SK-N-SH (cell line): ENCODE measurements around the gene TXNDC12. TPM values are rescaled to one million over a fixed set of nuclear protein-coding genes. Genes with fewer than 3 reads are reported as not detected.
A peak's percentile ranks its signal among the peaks of the same experiment; 100 is the strongest.

ENCODE experiments used
- CTCF ChIA-PET: fragments of 300-600, 350-600 bp; formaldehyde crosslinking; extraction: SDS; loops from one replicate; lab custom pipeline; 2021; lab: Yijun Ruan, JAX
- POLR2A ChIA-PET: fragments of 350-600 bp; sonication (Branson Sonifier 250); formaldehyde crosslinking; extraction: SDS; loops from one replicate; lab custom pipeline; 2020; ENCODE audit warnings: antibody characterized with exemption, inconsistent platforms; lab: Yijun Ruan, JAX
- DNase-seq: peaks from one replicate; pipeline ENCODE4 v3.0.0; 2012
- H2AFZ ChIP-seq: fragments of 200-600 bp; sonication (generic); 2 replicates; pipeline ENCODE4 v1.8.1; 2016; ENCODE audit warnings: antibody characterized with exemption, mild to moderate bottlenecking, low read depth
- H3F3A ChIP-seq: fragments of 200-600 bp; sonication (generic); replicated peaks from 2 replicates; pipeline ENCODE3; 2016; ENCODE audit warnings: antibody characterized with exemption, mild to moderate bottlenecking; ENCODE audit not compliant: insufficient read depth
- H3K27ac ChIP-seq, 2 experiments: fragments of 200-500 bp in 1 of 2; fragments of 200-600 bp in 1 of 2; sonication (Bioruptor generic) in 1 of 2; sonication (generic), shearing (Covaris generic) in 1 of 2; 2 replicates each; pipeline versions ENCODE4 v1.5.1 to v1.6.1; 2014 to 2016; ENCODE audit warnings: low read depth in 2 of 2, inconsistent platforms in 1 of 2, low read length in 1 of 2, mild to moderate bottlenecking in 1 of 2, mixed read lengths in 1 of 2
- H3K27me3 ChIP-seq: fragments of 200-600 bp; sonication (generic), shearing (Covaris generic); 2 replicates; pipeline ENCODE4 v1.6.1; 2016; ENCODE audit warnings: mixed run types; ENCODE audit not compliant: insufficient read depth
- H3K36me3 ChIP-seq, 2 experiments: fragments of 200-500 bp in 1 of 2; fragments of 200-600 bp in 1 of 2; sonication (Bioruptor generic) in 1 of 2; sonication (generic) in 1 of 2; replicated peaks in 1 of 2; 2 replicates each; pipeline versions ENCODE3 to v1.5.1; 2014 to 2016; ENCODE audit warnings: low read length in 1 of 2, mild to moderate bottlenecking in 1 of 2; ENCODE audit not compliant: insufficient read depth in 2 of 2, control insufficient read depth in 1 of 2
- H3K4me1 ChIP-seq, 2 experiments: fragments of 200-500 bp in 1 of 2; fragments of 200-600 bp in 1 of 2; sonication (Bioruptor generic) in 1 of 2; sonication (generic), shearing (Covaris generic) in 1 of 2; 2 replicates each; pipeline versions ENCODE4 v1.5.1 to v1.6.1; 2014 to 2016; ENCODE audit warnings: low read depth in 1 of 2, low read length in 1 of 2, mixed run types in 1 of 2; ENCODE audit not compliant: insufficient read depth in 2 of 2, control insufficient read depth in 1 of 2
- H3K4me2 ChIP-seq: fragments of 200-600 bp; sonication (generic), shearing (Covaris generic); 2 replicates; pipeline ENCODE4 v1.6.1; 2017; ENCODE audit warnings: mixed run types
- H3K4me3 ChIP-seq, 2 experiments: fragments of 200-500 bp in 1 of 2; fragments of 200-600 bp in 1 of 2; sonication (Bioruptor generic) in 1 of 2; sonication (generic), shearing (Covaris generic) in 1 of 2; 2 replicates each; pipeline versions ENCODE4 v1.5.1 to v1.8.1; 2014 to 2016; ENCODE audit warnings: low read depth in 2 of 2, inconsistent platforms in 1 of 2, low read length in 1 of 2, mild to moderate bottlenecking in 1 of 2, mixed read lengths in 1 of 2, moderate library complexity in 1 of 2
- H3K79me2 ChIP-seq: fragments of 200-600 bp; sonication (generic); 2 replicates; pipeline ENCODE4 v1.8.1; 2017; ENCODE audit warnings: mild to moderate bottlenecking; ENCODE audit not compliant: insufficient read depth
- H3K9ac ChIP-seq: fragments of 200-600 bp; sonication (generic); 2 replicates; pipeline ENCODE4 v1.6.1; 2017; ENCODE audit warnings: mixed run types
- H3K9me2 ChIP-seq: fragments of 200-600 bp; sonication (generic); 2 replicates; pipeline ENCODE4 v1.6.1; 2017; ENCODE audit warnings: mixed run types
- H3K9me3 ChIP-seq: fragments of 200-600 bp; sonication (generic); 2 replicates; pipeline ENCODE4 v1.6.1; 2017; ENCODE audit warnings: mixed run types, mild to moderate bottlenecking, moderate library complexity
- H4K20me1 ChIP-seq: fragments of 200-600 bp; sonication (generic); 2 replicates; pipeline ENCODE4 v1.6.1; 2017; ENCODE audit warnings: mild to moderate bottlenecking, mixed run types; ENCODE audit not compliant: insufficient read depth
- ELF1 ChIP-seq: IDR thresholded peaks from 2 replicates; pipeline ENCODE4 v1.4.0; 2012
- EZH2phosphoT487 ChIP-seq: fragments of 200-600 bp; sonication (generic); IDR thresholded peaks from 2 replicates; pipeline ENCODE4 v1.6.1; 2017; ENCODE audit warnings: low read depth, mixed run types, mild to moderate bottlenecking, antibody characterized with exemption, moderate library complexity, borderline replicate concordance
- GABPA ChIP-seq: IDR thresholded peaks from 2 replicates; pipeline ENCODE4 v1.4.0; 2012; ENCODE audit warnings: low read depth, mild to moderate bottlenecking
- IRF3 ChIP-seq: fragments of 150-350 bp; IDR thresholded peaks from 2 replicates; pipeline ENCODE4 v1.6.1; 2016; ENCODE audit warnings: mild to moderate bottlenecking, low read depth, low read length
- JUND ChIP-seq: IDR thresholded peaks from 2 replicates; pipeline ENCODE4 v1.4.0; 2012
- MEF2A ChIP-seq: IDR thresholded peaks from 2 replicates; pipeline ENCODE4 v1.4.0; 2012; ENCODE audit warnings: low read depth, borderline replicate concordance
- MXI1 ChIP-seq: IDR thresholded peaks from 2 replicates; pipeline ENCODE4 v1.6.1; 2012; ENCODE audit warnings: mild to moderate bottlenecking, low read depth, low read length, improper control_type of control experiment
- NFIC ChIP-seq: IDR thresholded peaks from 2 replicates; pipeline ENCODE4 v1.4.0; 2012; ENCODE audit warnings: borderline replicate concordance
- NRF1 ChIP-seq: IDR thresholded peaks from 2 replicates; pipeline ENCODE4 v1.6.1; 2012; ENCODE audit warnings: low read depth, mild to moderate bottlenecking, low read length
- POLR2AphosphoS5 ChIP-seq: IDR thresholded peaks from 2 replicates; pipeline ENCODE4 v1.6.1; 2012; ENCODE audit warnings: low read depth, low read length
- RAD21 ChIP-seq: IDR thresholded peaks from 2 replicates; pipeline ENCODE4 v1.6.1; 2012; ENCODE audit warnings: mild to moderate bottlenecking, low read length
- RCOR1 ChIP-seq: fragments of 150-350 bp; IDR thresholded peaks from 2 replicates; pipeline ENCODE4 v1.6.1; 2017; ENCODE audit warnings: antibody characterized with exemption, low read length
- REST ChIP-seq: IDR thresholded peaks from 2 replicates; pipeline ENCODE4 v1.6.1; 2012; ENCODE audit warnings: mild to moderate bottlenecking, low read depth, low read length, moderate library complexity
- RFX5 ChIP-seq: IDR thresholded peaks from 2 replicates; pipeline ENCODE4 v1.6.1; 2012; ENCODE audit warnings: mild to moderate bottlenecking, improper control_type of control experiment, low read length
- RXRA ChIP-seq: IDR thresholded peaks from 2 replicates; pipeline ENCODE4 v1.4.0; 2012; ENCODE audit warnings: low read depth, mild to moderate bottlenecking, borderline replicate concordance
- SIN3A ChIP-seq: IDR thresholded peaks from 2 replicates; pipeline ENCODE4 v1.6.1; 2012; ENCODE audit warnings: low read depth, mild to moderate bottlenecking, low read length, moderate library complexity, borderline replicate concordance
- SMC3 ChIP-seq: IDR thresholded peaks from 2 replicates; pipeline ENCODE4 v1.6.1; 2012; ENCODE audit warnings: low read depth, low read length, improper control_type of control experiment
- TAF1 ChIP-seq: IDR thresholded peaks from 2 replicates; pipeline ENCODE4 v1.6.1; 2012; ENCODE audit warnings: low read depth, mild to moderate bottlenecking, low read length, moderate library complexity, borderline replicate concordance
- TCF12 ChIP-seq: IDR thresholded peaks from 2 replicates; pipeline ENCODE4 v1.4.0; 2012
- TEAD4 ChIP-seq: IDR thresholded peaks from 2 replicates; pipeline ENCODE4 v1.4.0; 2012; ENCODE audit warnings: mild to moderate bottlenecking, borderline replicate concordance; ENCODE audit not compliant: insufficient read depth
- USF1 ChIP-seq: IDR thresholded peaks from 2 replicates; pipeline ENCODE4 v1.4.0; 2012; ENCODE audit warnings: low read depth, borderline replicate concordance
- USF2 ChIP-seq: fragments of 150-350 bp; IDR thresholded peaks from 2 replicates; pipeline ENCODE4 v1.6.1; 2017; ENCODE audit warnings: antibody characterized with exemption, low read length, low read depth, borderline replicate concordance
- YY1 ChIP-seq: IDR thresholded peaks from 2 replicates; pipeline ENCODE4 v1.4.0; 2012; ENCODE audit warnings: low read depth, mild to moderate bottlenecking
- WGBS: methylation state at CpG from one replicate; pipeline ENCODE4 v1.1.6; 2017; ENCODE audit warnings: low lambda C conversion rate; 5-methylcytosine and 5-hydroxymethylcytosine counted together
- polyA plus RNA-seq, 3 experiments: library from polyadenylated mRNA; depleted of rRNA; stranded (reverse); fragments of >200 nt; gene quantifications; 2 replicates each; pipeline ENCODE4 v1.2.3, GENCODE V29; 2012

Gene TXNDC12
- polyA plus RNA-seq, 1 of the 3 experiments (the other 2 are of a cell fraction): 37.2 TPM

GRCh38 chr1:52059321-52059720 is 4.3 kb upstream of the TXNDC12 start:
- no peaks in the 10 kb centered on the region for H3K9me3 ChIP-seq
- H4K20me1 ChIP-seq: peaks cover 9% of the 10 kb centered on the region; the same call in 1 of the 2 replicates
- TF ChIP-seq SIN3A (no peak), RCOR1 (no peak), USF2 (no peak), NFIC (no peak), TCF12 (no peak), TAF1 (no peak), RFX5 (no peak), MEF2A (no peak)
- peaks cover 6% of the 10 kb centered on the region for H3F3A ChIP-seq
- no peaks in the 10 kb centered on the region for H3K27me3 ChIP-seq
- H3K36me3 ChIP-seq: peaks cover 38 to 49% of the 10 kb centered on the region in 2 experiments
- CTCF ChIA-PET: interaction anchor here (1.0 kb wide), 1 partner anchor 12 kb away, joined by 5 read pairs; no protein-coding TSS in a partner anchor
- no peak for DNase-seq
- POLR2A ChIA-PET: no interaction called here
- peaks cover 88% of the 10 kb centered on the region for H3K79me2 ChIP-seq
- no peaks in the 10 kb centered on the region for H3K9me2 ChIP-seq
- H3K9ac ChIP-seq: no peak overlapping the region
- H3K27ac ChIP-seq: 0 out of 4 replicates have a peak overlapping the region, but pooled peaks of 1 of the 2 experiments have one; percentile 0
- no peak overlapping the region; the same call in 1 of the 2 replicates for H3K4me2 ChIP-seq
- no peak overlapping the region for H2AFZ ChIP-seq
- H3K4me1 ChIP-seq: peaks cover 9 to 21% of the 10 kb centered on the region in 2 experiments
- no peak overlapping the region for H3K4me3 ChIP-seq

GRCh38 chr1:52057876-52058415 is 3.0 kb upstream of the TXNDC12 start:
- H2AFZ ChIP-seq: no peak overlapping the region
- peak overlapping the region; percentile 91 to 98; a peak in 3 of 4 replicates for H3K4me3 ChIP-seq
- H3K9ac ChIP-seq: no peak overlapping the region
- H4K20me1 ChIP-seq: peaks cover 9% of the 10 kb centered on the region; the same call in 1 of the 2 replicates
- H3K9me2 ChIP-seq: no peaks in the 10 kb centered on the region
- 100% methylated on average over 1 of the region's 1 CpG for WGBS
- H3K36me3 ChIP-seq: peaks cover 24 to 36% of the 10 kb centered on the region in 2 experiments
- no peaks in the 10 kb centered on the region for H3K9me3 ChIP-seq
- H3K4me1 ChIP-seq: peaks cover 11 to 21% of the 10 kb centered on the region in 2 experiments
- DNase-seq: no peak
- no peaks in the 10 kb centered on the region for H3K27me3 ChIP-seq
- H3F3A ChIP-seq: peaks cover 6% of the 10 kb centered on the region
- POLR2A ChIA-PET: no interaction called here
- H3K4me2 ChIP-seq: peak overlapping the region; percentile 73
- peak overlapping the region in 1 of 2 experiments; percentile 67; a peak in 1 of 4 replicates for H3K27ac ChIP-seq
- H3K79me2 ChIP-seq: peaks cover 89% of the 10 kb centered on the region
- CTCF ChIA-PET: no interaction called here
- TF ChIP-seq EZH2phosphoT487 (no peak), IRF3 (no peak), REST (no peak), SIN3A (no peak), RAD21 (no peak), YY1 (no peak), GABPA (no peak), USF1 (no peak), RXRA (no peak), NFIC (no peak), POLR2AphosphoS5 (no peak), MXI1 (no peak), JUND (no peak), TEAD4 (no peak), NRF1 (no peak), ELF1 (no peak), MEF2A (no peak), SMC3 (no peak)
